ENCODE data around the gene BCAS1.

DNA sequence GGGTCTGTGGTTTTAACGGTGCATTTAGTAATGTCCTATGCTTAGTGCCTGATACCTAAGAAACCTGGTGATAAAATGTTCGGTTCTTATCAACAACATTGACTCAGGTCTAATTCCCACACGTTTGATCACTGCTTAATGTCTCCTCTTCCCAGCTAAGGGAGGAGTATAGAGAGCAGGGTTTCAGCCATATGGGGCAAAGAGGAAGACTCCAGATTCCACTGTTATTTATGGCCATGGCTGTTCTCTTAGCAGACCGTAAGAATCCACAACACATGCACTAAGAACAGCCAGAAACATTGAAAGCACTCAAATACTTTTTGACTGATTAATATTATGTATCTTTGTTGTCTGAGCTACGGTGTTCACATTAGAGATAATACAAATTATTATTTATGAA, 112.1 kb downstream of the BCAS1 start:
- no peak for TF ChIP-seq POLR2A (IDR thresholded peaks at IDR 0.05)
- TF ChIP-seq, protein P1, sequence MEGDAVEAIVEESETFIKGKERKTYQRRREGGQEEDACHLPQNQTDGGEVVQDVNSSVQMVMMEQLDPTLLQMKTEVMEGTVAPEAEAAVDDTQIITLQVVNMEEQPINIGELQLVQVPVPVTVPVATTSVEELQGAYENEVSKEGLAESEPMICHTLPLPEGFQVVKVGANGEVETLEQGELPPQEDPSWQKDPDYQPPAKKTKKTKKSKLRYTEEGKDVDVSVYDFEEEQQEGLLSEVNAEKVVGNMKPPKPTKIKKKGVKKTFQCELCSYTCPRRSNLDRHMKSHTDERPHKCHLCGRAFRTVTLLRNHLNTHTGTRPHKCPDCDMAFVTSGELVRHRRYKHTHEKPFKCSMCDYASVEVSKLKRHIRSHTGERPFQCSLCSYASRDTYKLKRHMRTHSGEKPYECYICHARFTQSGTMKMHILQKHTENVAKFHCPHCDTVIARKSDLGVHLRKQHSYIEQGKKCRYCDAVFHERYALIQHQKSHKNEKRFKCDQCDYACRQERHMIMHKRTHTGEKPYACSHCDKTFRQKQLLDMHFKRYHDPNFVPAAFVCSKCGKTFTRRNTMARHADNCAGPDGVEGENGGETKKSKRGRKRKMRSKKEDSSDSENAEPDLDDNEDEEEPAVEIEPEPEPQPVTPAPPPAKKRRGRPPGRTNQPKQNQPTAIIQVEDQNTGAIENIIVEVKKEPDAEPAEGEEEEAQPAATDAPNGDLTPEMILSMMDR (IDR thresholded peaks at IDR 0.05), result no peak

Measured in adrenal gland (tissue), 5 donors.